ENCODE results near the gene PRPF40A.

- TF ChIP-seq EZH2 (IDR thresholded peaks at IDR 0.05; ENCODE audit: insufficient read depth, poor library complexity, severe bottlenecking) (no peak), EZH2phosphoT487 (IDR thresholded peaks at IDR 0.05; ENCODE audit: insufficient read depth, low read depth) (no peak)
Observed at GRCh38 chr2:152649997-152650396, 67.3 kb downstream of the PRPF40A start.
